Measurements from ENCODE around the gene IL5.

The IL5 gene

DNA sequence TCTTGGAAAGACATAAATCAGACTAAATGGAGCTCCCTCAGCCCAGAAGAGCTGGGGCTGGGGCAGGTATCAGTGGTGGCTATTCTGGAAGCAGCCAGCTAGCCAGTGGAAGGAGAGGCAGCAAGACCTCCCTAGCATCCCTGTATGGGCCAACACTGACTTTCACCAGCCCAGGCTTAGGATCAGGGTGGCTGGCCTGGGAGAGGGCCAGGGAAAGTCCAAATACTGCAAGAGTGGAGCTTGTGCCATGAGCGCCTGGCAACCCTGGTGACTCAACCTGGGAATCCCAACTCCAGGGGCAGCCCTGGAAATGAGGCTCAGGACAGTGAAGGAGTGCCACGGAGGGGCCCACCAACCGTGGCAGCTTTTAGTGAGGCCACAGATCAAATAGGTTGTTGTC lies 45.2 kb downstream of the IL5 start:
- peak; percentile 13 for DNase-seq

DNA sequence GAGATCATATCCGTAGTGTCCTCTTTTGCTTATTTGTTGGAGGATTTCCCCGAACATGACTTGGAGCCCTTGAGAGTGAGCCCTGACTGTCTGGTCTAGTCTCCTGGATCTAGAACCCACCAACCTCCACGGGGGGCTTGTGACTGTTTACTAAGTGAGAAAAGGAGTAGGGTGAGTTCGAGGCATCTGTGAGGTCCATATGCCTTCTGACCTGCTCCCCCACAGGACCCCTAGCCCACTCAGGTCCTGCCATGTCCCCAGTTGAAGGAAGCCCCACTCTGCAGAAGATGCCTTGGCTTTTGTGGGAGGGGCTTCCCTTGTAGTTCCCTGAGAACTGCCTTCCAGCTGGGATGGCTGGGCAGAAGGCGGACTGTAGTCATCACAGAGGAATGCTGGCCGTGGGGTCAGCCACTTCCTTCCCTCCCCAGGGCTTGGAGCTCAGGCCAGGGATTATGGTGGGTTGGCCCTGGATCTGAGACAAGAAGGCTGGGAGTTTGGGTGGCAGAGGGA lies 45.8 kb downstream of the IL5 start:
- DNase-seq, result no peak

DNA sequence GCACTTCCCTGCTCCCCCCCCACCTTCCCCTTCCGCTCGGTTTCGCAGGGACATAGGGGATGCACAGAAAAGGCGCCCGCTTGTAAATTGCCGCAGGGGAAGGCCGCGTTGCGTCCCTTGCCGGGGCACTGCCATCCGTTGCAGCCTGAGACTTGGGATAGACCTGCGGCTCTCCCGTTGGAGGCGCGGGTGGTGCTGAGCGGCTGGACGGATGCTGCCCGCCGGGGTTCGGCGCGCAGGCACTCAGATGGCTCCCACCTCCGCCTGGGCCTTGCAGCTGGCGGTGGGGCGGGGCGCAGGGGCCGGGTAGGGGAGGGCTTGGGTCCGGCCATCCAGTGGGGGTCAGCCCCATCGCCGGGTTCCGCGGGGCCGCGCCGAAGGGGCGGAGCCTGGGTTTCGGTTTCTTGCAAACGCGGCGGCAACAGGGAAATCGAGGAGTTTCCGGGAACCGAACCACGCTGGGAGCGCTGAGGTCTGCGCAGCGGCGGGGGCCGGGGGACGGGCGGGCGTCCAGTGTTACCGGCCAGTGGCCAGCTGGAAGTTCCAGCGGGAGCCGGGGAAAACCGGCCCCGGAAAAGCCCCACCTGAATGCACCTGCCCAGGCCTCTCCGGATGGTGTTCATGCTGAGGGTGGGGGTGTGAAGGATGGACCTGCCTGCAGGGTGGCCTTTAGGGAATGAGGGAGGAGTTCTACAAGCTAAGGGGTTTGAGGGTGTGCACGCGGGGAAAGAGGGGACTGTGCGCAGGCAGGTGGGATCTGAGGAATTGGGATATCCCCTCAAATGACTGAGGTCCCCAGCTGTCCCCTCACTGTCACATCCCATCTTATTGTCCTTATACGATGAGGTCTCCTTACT lies 46.5 kb downstream of the IL5 start:
- DNase-seq, result peak; percentile 68

DNA sequence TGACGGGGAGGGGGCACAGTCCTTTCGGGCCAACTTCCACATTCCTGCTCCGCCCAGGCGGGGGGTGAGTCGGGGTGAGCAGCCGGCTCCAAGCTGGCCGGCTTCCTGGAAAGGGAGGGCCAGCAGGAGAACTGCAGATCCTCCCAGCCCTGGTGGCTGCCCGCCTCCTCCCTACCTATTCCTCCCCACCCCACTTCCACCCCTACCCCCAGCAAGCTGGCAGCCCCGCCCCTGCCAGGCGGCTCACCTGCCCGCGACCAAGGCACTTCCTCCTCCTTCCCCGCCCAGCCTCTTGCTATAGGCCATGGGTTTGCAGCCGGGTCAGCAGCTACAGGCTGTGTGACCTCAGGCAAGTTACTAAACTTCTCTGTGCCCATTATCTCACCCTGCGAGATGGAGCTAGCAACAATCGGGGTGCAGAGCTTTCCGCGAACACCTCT lies 47.1 kb downstream of the IL5 start:
- DNase-seq, result peak; percentile 92

DNA sequence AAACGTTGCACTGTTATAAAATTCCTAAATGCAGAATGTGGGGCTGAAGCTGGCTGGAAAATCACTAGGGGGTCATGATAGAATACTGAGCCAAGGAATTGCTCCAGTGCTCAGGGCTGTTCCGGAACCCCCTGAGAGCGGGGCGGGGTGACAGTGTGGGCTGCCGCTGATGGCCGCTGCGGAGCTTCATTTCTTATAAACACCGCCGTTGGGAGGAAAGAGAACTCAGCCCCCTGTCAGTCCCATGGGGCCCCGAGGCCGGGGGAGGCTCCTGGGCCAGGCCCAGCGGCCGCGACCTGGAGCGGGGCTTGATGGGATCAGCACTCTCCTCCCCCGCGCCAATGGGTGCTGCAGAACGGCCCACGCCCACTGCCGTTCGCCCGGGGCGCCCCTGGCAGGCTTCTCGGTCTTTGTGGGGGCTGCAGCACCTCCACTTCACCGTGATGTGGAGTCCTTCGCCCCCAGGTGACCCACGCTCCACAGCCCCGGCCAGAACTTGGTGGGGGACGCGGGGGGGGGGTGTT lies 47.6 kb downstream of the IL5 start:
- DNase-seq, result peak; percentile 69

DNA sequence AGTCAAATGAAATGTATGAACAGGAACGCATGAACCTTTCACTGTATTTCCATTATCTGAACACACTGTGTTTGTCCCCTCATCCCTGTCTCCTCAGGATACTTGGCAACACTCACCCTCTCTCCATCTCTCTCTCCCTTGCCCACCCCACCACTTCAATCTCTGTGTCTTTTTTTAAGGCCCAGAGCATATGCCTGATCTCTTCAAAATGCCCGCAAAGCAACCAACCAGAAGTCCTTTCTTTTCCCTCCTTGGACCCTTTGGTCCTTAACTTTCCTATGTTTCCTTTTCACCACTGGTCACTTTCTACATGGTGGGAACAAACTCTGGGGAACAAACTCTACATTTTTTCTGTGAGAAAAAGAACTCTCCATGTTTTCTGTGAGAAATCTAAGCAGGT lies 49.5 kb downstream of the IL5 start:
- no peak for DNase-seq

DNA sequence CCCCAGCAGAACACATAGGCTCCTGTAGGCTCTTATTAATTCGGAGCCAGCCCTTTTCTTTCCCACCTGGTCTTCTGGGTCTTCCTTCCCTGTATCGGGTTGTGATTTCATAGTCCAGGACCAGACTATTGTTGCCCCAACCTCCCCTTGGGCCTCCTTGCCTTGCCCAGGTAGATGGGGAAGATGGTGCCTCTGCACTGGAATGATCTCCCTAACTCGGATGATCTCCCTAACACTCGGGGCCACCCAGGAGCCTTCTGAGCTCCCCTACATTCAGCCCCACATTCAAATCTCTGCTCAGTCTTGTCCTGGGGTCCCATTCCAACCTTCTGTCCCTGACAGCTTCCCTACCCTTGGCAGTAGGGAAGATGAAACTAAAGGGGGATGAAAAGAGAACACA lies 50.1 kb downstream of the IL5 start:
- no peak for DNase-seq

DNA sequence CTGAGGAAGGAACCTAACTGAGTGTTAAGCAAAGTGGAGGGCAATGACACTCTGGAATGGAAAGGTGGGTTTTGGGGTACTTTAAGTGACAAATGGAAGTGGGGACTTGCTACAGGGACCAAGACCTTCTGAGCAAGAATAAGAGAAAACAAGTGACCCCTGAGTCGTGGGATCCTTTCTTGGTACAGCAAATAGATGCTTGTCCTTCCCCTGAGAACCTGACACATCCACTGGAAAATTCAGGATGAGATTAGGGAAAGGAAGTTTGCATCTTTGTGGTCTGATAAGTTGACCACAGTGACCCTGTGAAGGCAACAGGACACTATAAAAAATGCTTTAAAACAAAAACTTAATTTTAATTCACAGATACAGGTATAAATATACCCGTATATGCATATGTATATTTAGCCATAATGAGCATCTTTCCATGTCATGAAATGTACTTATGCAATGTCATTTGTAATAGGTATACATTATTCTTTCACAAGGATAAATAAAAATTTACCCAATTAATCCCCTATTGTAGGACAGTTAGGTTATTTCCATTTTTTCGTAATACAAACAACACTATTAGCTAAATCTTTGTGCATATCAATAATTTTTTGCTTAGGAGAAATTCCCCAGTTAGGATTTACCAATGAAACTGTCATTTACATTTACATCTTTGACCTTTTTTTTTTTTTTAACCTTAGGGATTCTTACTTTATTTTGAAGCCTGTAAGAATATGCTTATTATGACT lies 50.8 kb downstream of the IL5 start:
- DNase-seq, result no peak

Data from CD4-positive, alpha-beta T cell treated with Interleukin-17A for 1 hour (primary cell).